ENCODE results near the gene MAN2A1.

Gene MAN2A1

DNA sequence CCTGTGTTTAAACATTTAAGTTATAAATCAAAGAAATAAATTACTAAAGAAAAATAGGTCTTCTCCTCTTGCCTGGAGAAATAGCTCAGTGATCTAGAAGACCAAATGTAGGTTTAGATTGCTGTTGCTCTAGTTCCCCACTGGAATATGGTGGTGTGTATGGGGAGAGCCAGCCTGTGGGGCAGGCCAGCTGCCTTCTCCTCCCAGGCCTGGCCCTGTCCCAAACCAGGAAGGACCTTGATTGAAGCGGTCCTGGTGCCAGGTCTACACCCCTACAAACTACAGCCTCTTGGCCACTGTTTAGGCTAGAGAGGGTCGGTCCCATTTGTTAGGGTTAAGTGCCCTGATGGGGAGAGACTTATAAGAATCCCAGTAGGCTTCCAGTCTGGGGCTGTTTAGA, 35.4 kb downstream of the MAN2A1 start:
- Histone ChIP-seq H3K9ac (ENCODE audit: low read length) (no peak overlapping the region), H3K4me1 (ENCODE audit: low read length) (peaks cover 1% of the 10 kb centered on the region; the same call in 1 of the 2 replicates), H2AFZ (ENCODE audit: low read length) (no peak overlapping the region), H3K27me3 (replicated peaks; ENCODE audit: insufficient read depth, low read length) (no peaks in the 10 kb centered on the region), H3K27ac (ENCODE audit: low read length) (no peak overlapping the region), H3K9me3 (replicated peaks; ENCODE audit: insufficient read depth, low read length) (no peaks in the 10 kb centered on the region), H3F3A (ENCODE audit: insufficient read depth, low read length) (no peaks in the 10 kb centered on the region; the same call in 1 of the 2 replicates), H3K36me3 (replicated peaks; ENCODE audit: insufficient read depth, low read length) (peaks cover 23% of the 10 kb centered on the region; the same call in 1 of the 2 replicates), H3K79me2 (ENCODE audit: low read length) (peaks cover 97% of the 10 kb centered on the region), H3K9me2 (replicated peaks; ENCODE audit: insufficient read depth, low read length) (no peaks in the 10 kb centered on the region), H3K4me2 (ENCODE audit: low read depth, low read length) (no peak overlapping the region), H3K4me3 (ENCODE audit: low read length) (no peak overlapping the region), H4K20me1 (ENCODE audit: insufficient read depth, low read length) (peaks cover 3% of the 10 kb centered on the region; the same call in 1 of the 2 replicates)
- DNase-seq = no peak
- TF ChIP-seq EZH2phosphoT487 (IDR thresholded peaks at IDR 0.05; ENCODE audit: low read length) = no peak

DNA sequence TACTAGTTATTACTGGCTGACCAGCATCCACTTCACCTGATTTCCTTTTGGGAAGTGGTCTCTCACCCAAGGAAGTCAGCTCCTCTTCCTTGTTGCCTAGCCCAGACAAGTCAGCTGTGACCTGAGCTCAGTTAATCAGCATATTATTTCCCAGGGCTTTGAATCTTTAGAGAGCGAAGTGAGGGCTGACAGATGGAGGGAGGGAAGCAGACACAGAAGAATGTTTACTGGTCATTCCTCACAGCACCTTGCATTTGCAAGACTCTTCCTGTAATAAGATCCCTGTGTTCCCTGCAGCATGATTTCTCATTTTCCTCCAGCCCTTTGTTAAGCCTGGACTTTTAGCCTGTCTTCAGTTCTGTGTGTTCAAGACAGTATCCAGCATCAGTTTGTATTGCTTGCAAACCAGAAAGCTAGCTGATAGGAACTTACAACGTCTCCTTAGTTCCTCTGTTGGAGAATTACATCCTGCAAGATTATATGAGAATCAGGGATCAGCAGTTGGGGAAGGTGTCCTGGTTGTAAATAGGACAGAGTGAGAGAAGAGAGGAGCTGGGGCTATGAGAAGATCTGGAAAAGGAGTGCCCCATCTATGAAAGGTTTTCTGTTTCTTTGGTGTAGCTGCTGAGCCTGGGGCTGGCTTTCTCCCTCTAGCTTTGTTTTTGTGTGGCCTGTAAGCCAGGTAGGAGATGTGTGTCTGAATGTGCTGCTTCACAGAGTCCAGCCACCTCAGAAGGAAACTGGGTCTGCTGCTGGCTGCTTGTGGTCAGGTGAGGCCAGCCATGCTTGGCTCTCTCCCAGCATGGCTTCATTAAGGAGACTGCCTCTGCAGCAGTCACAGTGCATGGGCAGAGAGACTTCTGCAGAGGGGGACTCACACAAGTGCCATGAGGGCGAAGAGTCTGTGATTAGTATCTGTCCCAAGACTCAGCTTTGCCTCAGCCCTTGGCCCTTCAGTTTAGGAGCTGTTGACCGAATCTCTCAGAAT, 50.3 kb downstream of the MAN2A1 start:
- DNase-seq = peak; percentile 55
- Histone ChIP-seq H3F3A (ENCODE audit: insufficient read depth, low read length) (peaks cover 58% of the 10 kb centered on the region), H3K4me3 (ENCODE audit: low read length) (peak overlapping the region; percentile 46), H3K4me1 (ENCODE audit: low read length) (peaks cover 71% of the 10 kb centered on the region), H3K27me3 (replicated peaks; ENCODE audit: insufficient read depth, low read length) (no peaks in the 10 kb centered on the region), H3K9me3 (replicated peaks; ENCODE audit: insufficient read depth, low read length) (no peaks in the 10 kb centered on the region), H3K36me3 (replicated peaks; ENCODE audit: insufficient read depth, low read length) (peaks cover 9% of the 10 kb centered on the region; the same call in 1 of the 2 replicates), H3K79me2 (ENCODE audit: low read length) (peaks cover 93% of the 10 kb centered on the region), H3K9ac (ENCODE audit: low read length) (peak overlapping the region; percentile 47), H2AFZ (ENCODE audit: low read length) (no peak overlapping the region), H4K20me1 (ENCODE audit: insufficient read depth, low read length) (no peaks in the 10 kb centered on the region), H3K27ac (ENCODE audit: low read length) (peak overlapping the region; percentile 85; the same call in 1 of the 2 replicates), H3K9me2 (replicated peaks; ENCODE audit: insufficient read depth, low read length) (no peaks in the 10 kb centered on the region), H3K4me2 (ENCODE audit: low read depth, low read length) (peak overlapping the region; percentile 86)
- TF ChIP-seq EZH2 (optimal IDR thresholded peaks at IDR 0.05; ENCODE audit: low read depth, low read length) (no peak), CTCF (IDR thresholded peaks at IDR 0.05; ENCODE audit: low read length) (no peak), EZH2phosphoT487 (IDR thresholded peaks at IDR 0.05; ENCODE audit: low read length) (no peak)

- peak overlapping the region; percentile 86 for H3K4me2 ChIP-seq (ENCODE audit: low read depth, low read length)
- peaks cover 95% of the 10 kb centered on the region for H3K79me2 ChIP-seq (ENCODE audit: low read length)
- peak overlapping the region; percentile 46 for H3K4me3 ChIP-seq (ENCODE audit: low read length)
- peak overlapping the region; percentile 85; the same call in 1 of the 2 replicates for H3K27ac ChIP-seq (ENCODE audit: low read length)
- H3K9ac ChIP-seq (ENCODE audit: low read length) = peak overlapping the region; percentile 47; the same call in 1 of the 2 replicates
- H3F3A ChIP-seq (ENCODE audit: insufficient read depth, low read length) = peaks cover 58% of the 10 kb centered on the region
- H3K9me2 ChIP-seq (replicated peaks; ENCODE audit: insufficient read depth, low read length) = no peaks in the 10 kb centered on the region
- H3K4me1 ChIP-seq (ENCODE audit: low read length) = peaks cover 68% of the 10 kb centered on the region
- no peaks in the 10 kb centered on the region for H3K9me3 ChIP-seq (replicated peaks; ENCODE audit: insufficient read depth, low read length)
- peaks cover 9% of the 10 kb centered on the region; the same call in 1 of the 2 replicates for H3K36me3 ChIP-seq (replicated peaks; ENCODE audit: insufficient read depth, low read length)
- no peak overlapping the region for H2AFZ ChIP-seq (ENCODE audit: low read length)
- DNase-seq = no peak
- no peaks in the 10 kb centered on the region for H4K20me1 ChIP-seq (ENCODE audit: insufficient read depth, low read length)
- no peak for TF ChIP-seq EZH2 (optimal IDR thresholded peaks at IDR 0.05; ENCODE audit: low read depth, low read length)
- no peak for TF ChIP-seq EZH2phosphoT487 (IDR thresholded peaks at IDR 0.05; ENCODE audit: low read length)
- TF ChIP-seq CTCF (IDR thresholded peaks at IDR 0.05; ENCODE audit: low read length) = no peak
- no peaks in the 10 kb centered on the region for H3K27me3 ChIP-seq (replicated peaks; ENCODE audit: insufficient read depth, low read length)
Measured at GRCh38 chr5:109740966-109741365, 51.2 kb downstream of the MAN2A1 start.

Measured in MM.1S (cell line).